COLO829 (cell line): ENCODE measurements around the gene PINLYP.
"Not testable (repeated sequence)": the region's sequence is repeated elsewhere in the genome, so short reads cannot be mapped to it uniquely, and the experiment has no call there.

Experiments
- DNase-seq: peaks from one replicate; pipeline ENCODE4 v3.0.0; 2012; ENCODE audit warnings: low spot score

Gene PINLYP

DNA sequence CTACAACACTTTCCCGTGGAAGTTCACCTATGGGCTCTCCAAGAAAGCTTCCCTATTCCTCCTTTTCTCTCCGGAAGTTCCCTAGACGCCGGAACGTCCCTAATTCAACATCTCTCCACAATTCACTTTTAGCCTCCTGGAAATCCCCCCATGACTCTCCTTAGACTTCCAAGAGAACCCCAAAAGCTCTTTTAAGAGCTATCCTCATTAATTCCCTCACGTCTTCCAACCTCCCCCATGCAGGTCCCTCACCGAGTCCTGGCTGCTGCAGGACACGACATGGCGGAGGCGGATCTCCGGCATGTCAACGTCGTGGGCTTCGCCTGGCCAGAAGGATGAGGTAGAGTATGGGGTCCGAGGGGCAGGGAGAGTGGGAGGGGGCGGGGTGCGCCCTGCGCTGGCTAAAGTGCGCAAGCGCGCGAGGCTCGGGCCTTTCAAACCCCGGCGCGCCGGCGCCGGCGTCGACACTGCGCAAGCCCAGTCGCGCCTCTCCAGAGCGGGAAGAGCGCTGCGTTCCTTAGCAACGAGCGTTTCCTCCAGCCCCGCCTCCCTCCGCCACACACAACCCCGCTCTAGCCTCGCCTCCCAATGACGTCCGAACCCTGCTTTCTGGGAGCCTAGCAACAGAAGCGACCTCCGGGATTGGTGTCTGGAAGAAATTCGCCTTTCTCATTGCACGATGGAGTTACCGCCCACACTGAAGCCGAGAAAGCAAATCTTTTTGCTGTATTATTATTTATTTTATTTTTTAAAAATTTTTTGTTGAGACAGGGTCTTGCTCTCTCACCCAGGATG lies at the start of gene PINLYP, which contains the start of gene XRCC1:
Gene PINLYP (plus strand): TSS at position 646 of the 795 bp plus-strand sequence. CDS start 1,391 bp downstream, outside the sequence.
Gene XRCC1 (minus strand): TSS at position 372 of the 795 bp plus-strand sequence. CDS start 69 bp downstream, at position 303.
- peak; percentile 99 for DNase-seq

- no peak for DNase-seq
Measured at GRCh38 chr19:43525836-43526771, 49.5 kb upstream of the PINLYP start.

- no peak for DNase-seq
Measured at GRCh38 chr19:43526884-43527859, 48.4 kb upstream of the PINLYP start, which contains the start of gene ETHE1. Gene ETHE1, minus strand, starts transcription at chr19:43527201. Its CDS starts 24 bp downstream, at chr19:43527177.

DNA sequence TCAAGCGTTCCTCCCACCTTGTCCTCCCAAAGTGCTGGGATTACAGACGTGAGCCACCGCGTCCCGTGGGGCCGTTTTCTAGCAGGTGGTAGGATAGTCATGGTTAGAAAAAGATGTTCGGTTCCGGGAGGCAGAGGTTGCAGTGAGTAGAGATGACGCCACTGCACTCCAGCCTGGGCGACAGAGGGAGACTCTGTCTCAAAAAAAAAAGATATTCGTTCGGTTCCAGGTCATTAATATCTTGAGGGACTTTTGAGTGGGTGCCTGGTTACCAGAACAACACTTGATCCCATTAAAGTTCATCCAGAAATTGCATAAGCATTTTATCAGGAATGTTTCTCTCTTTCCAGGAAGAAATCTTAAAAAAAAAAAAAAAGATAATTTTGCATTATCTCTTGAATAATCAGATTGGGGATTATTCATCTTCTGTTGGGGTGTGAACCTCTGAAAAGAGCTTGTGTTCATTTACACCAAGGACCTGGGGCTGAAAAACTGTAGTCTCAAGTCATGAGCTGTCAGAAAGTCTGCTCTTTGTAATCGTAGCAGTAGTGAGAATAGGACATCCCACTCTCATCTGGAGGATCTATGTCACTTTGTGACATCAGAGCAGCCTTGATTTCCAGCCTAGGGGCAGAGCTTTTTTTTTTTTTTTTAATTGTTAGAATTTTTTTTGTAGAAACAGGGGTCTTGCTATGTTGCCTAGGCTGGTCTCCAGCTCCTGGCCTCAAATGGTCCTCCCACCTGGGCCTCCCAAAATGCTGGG lies 47.6 kb upstream of the PINLYP start:
- DNase-seq, result no peak

DNA sequence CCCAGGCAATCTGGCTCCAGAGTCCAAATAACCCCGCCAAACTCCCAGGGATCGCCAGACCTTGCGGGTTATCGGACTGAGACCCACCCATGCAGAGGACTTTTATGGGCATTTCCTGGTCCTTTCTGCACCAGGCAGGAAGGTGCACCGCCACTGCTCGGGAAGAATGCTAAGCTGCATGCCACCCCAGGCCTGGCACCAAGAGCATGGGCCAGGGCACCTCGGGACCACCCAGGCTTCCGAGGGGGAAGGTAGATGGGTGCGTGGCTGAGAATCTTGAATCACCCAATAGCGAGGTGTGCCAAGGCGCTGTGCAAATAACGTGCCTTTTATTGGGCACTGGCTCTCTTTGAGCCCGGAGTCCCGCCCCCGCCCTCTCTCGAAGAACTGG lies 43.0 kb upstream of the PINLYP start:
- DNase-seq, result peak; percentile 36

DNA sequence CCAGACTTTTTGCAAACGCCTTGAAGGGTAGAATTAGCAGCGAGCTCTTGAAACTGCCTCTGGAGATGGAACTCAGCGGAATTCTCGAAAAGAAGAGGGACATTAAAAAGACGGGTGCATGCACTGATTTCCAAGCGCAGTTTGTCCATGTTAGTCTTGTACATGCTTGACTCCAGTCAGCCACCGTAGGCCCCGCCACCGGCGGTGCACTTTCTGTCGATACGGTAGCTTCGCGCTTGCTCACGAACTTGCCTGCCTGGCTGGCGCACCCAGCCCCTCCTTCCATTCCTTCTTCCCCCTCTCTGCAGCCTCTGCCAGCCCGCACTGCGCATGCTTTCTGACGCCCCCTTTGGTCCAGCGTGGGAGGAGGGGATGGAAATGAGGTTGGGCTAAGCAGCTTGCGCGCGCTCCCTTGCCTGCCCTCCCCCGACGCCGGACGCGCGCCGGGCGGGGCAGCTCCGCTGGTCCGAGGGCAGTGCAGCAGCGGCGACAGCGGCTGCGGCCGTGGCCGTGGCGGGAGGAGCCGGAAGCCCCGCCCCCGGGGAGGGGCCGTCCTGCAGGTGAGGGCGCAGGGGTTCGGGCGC lies 42.5 kb upstream of the PINLYP start, which contains the start of gene ZNF575:
Gene ZNF575 (plus strand): TSS at position 227 of the 584 bp plus-strand sequence. CDS start 1,235 bp downstream, outside the sequence.
- DNase-seq, result peak; percentile 95

GRCh38 chr19:43533546-43534304 lies 41.9 kb upstream of the PINLYP start:
- peak; percentile 99 for DNase-seq

GRCh38 chr19:43534305-43534815 lies 41.2 kb upstream of the PINLYP start:
- DNase-seq, result no peak

DNA sequence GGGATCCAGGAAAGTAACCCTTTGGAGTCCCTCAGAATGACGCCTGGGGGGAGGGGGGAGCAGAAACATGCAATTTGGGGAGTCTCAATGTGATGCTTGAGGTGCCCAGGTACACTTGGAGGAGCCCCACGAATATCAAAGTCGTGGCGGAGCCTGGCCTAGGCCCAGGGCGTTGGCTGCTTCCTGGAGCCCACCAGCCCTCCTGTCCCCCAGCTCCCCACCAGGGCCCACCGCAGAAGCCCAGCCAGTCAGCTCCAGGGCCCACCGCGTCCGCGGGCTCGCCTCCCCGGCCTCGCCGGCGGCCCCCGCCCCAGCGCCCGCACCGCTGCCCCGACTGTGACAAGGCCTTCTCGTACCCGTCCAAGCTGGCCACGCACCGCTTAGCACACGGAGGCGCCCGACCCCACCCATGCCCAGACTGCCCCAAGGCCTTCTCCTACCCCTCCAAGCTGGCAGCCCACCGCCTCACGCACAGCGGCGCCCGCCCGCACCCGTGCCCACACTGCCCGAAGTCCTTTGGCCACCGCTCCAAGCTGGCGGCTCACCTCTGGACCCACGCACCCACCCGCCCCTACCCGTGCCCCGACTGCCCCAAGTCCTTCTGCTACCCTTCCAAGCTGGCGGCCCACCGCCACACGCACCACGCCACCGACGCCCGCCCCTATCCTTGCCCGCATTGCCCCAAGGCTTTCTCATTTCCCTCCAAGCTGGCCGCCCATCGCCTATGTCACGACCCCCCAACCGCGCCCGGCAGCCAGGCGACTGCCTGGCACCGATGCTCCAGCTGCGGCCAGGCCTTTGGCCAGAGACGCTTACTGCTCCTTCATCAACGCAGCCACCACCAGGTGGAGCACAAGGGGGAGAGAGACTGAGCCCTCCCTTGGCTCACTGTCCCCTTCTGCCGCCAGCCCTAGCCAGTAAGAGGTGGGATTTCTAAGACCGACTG lies 40.5 kb upstream of the PINLYP start:
- no peak for DNase-seq

GRCh38 chr19:43538922-43539321 lies 36.7 kb upstream of the PINLYP start:
- DNase-seq, result no peak

DNA sequence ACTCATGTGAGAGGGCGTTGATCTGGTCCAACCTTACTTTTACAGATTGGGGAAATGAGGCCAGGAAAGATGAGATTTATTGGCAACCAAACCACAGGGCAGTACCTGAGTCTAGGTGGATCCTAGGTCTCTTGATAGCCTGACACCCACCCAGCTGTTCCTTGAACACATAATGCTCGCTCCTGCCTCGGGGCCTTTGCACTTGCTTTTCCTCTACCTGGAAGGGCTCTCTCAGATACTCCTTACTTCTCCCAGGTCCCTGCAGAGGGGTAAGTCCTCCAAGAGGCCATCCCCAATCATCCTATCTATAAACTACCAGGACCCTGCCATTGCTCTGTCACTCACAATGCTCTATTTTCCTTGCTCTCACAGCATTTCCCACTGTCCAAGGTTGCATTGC lies 35.2 kb upstream of the PINLYP start:
- DNase-seq, result no peak

GRCh38 chr19:43541920-43542650 lies 33.5 kb upstream of the PINLYP start:
- DNase-seq, result no peak

- no peak for DNase-seq
Measured at GRCh38 chr19:43544077-43544476, 31.5 kb upstream of the PINLYP start.

DNA sequence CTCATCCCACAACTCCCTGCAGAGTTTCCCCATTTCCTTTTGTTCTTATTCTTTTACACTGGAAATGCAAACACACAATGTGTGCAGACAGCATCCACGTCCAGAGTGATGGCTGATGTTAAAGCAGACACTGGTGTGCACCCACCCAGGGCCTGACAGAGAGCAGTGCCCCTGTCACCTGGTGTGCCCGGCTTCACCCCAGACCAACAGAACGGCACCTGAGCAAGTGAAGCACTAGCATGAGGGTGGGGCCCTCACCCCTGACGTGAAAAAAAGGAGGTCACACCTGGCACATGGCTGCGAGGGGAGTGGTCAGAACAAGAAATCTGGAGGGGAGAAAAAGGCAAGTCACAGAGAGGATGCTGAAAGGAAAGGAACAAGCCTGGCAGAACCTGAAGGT lies 30.3 kb upstream of the PINLYP start:
- no peak for DNase-seq

DNA sequence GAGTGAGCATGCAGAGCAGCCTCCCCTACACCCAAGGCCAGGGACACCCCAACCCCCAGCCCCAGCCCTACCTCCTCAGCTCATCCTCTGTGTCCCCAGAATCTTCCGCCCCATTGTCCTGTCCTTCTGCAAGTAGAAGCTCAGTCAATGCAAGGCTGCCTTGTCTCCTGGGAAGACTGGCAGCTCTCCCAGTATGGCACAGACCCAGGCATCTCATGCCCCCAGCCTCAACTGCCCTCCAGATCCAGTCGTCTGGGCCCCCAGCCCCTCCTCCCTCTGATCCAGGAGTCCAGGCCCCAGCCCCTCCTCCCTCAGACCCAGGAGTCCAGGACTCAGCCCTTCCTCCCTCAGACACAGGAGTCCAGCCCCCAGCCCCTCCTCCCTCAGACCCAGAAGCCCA lies 29.6 kb upstream of the PINLYP start:
- no peak for DNase-seq

- no peak for DNase-seq
Measured at GRCh38 chr19:43546581-43546980, 29.0 kb upstream of the PINLYP start.

- DNase-seq, result not testable (repeated sequence)
Measured at GRCh38 chr19:43547926-43548325, 27.7 kb upstream of the PINLYP start.
